ENCODE results near the gene NAV2.

Gene NAV2

GRCh38 chr11:19672586-19673206 is 39.9 kb upstream of the NAV2 start:
- TF ChIP-seq CTCF (IDR thresholded peaks at IDR 0.05; ENCODE audit: low read depth, low read length) = no peak
- DNase-seq (ENCODE audit: extremely low read depth, low read depth) = no peak

GRCh38 chr11:19673924-19674729 is 38.5 kb upstream of the NAV2 start:
- TF ChIP-seq CTCF (IDR thresholded peaks at IDR 0.05; ENCODE audit: low read depth, low read length) = no peak
- DNase-seq (ENCODE audit: extremely low read depth, low read depth) = no peak

GRCh38 chr11:19674836-19675235 is 37.8 kb upstream of the NAV2 start:
- DNase-seq (ENCODE audit: extremely low read depth, low read depth) = no peak
- TF ChIP-seq CTCF (IDR thresholded peaks at IDR 0.05; ENCODE audit: low read depth, low read length) = no peak

GRCh38 chr11:19675397-19675796 is 37.2 kb upstream of the NAV2 start:
- DNase-seq (ENCODE audit: extremely low read depth, low read depth) = no peak
- no peak for TF ChIP-seq CTCF (IDR thresholded peaks at IDR 0.05; ENCODE audit: low read depth, low read length)

GRCh38 chr11:19676475-19677380 is 35.9 kb upstream of the NAV2 start:
- DNase-seq (ENCODE audit: extremely low read depth, low read depth) = no peak
- TF ChIP-seq CTCF (IDR thresholded peaks at IDR 0.05; ENCODE audit: low read depth, low read length) = no peak

GRCh38 chr11:19677381-19678080 is 35.1 kb upstream of the NAV2 start:
- TF ChIP-seq CTCF (IDR thresholded peaks at IDR 0.05; ENCODE audit: low read depth, low read length) = no peak
- no peak for DNase-seq (ENCODE audit: extremely low read depth, low read depth)

Measured in AG09319 (cell line).